Measurements from ENCODE around the gene AP3S1.

AP3S1 gene

DNA sequence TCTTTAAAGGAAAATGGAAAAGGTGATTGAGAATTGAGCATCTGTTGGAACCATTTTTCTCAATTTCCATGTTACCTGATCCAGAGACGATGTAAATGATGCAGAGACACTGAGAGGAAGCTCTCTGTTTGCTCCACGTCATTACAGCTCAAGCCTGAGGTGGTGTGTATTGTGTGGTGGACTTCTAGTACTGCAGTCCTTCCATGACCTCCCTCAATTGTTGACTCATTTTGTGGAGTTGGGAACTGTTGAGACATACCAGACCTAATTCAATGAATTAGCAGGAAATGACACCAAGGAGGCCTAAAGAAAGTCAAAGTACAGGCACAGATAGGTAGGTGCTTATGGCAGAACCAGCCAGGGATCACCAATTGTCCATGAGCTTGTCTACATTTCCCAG lies 104.9 kb downstream of the AP3S1 start:
- no peak for DNase-seq

DNA sequence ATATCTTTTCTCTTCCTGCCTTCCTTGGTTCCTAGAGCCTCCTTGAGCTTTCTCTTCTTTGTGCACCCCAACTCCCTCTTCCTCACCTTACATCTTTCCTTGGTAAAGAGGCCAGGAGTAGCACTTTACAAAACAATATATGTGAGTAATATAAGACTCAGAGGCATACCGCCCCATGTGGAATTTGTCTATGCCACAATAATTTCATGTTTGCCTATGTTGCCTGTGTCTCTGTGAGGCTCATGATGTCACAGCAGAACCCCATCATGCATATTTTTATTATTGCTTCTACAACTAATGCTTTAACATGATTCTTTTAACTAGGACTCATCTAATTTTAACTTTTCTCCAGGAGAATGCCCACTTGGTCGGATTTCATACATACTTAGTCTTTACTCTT lies 105.5 kb downstream of the AP3S1 start:
- no peak for DNase-seq

DNA sequence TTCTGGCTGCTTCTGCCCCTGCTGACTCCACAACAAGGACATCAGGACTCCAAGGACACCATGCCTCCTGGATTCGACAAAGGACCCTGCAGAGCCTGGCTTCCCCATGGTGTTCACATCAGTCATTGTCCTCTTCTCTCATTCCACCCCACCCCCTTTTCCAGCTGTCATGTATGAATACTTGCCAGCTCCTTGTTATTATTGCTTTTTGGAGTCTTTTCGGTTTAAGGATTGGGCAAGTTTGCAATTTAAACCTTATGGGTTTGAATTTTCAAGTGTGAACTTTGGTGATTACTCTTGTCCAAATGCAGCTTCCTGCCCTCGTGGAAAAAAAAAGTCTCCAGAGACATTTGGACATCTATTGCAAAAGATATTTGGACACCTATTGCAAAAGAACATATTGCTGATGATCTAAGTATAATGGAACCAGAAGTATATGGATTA lies 106.4 kb downstream of the AP3S1 start:
- DNase-seq, result no peak

DNA sequence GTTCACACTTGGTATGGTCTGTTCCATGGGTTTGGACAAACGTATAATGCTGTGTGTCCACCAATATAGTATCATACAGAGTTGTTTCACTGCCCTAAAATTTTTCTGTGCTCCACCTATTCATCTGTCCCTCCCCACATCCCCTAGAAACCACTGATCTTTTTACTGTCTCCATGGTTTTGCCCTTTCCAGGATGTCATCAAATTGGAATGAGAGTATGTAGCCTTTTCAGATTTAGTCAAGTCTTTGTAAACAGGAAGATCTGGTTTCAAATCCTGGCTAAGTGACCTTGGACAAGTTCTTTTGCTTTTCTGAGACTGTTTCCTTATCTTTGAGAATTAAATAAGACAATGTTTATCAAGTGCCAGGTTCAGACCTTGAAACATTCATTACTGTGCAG lies 107.4 kb downstream of the AP3S1 start:
- DNase-seq, result no peak

DNA sequence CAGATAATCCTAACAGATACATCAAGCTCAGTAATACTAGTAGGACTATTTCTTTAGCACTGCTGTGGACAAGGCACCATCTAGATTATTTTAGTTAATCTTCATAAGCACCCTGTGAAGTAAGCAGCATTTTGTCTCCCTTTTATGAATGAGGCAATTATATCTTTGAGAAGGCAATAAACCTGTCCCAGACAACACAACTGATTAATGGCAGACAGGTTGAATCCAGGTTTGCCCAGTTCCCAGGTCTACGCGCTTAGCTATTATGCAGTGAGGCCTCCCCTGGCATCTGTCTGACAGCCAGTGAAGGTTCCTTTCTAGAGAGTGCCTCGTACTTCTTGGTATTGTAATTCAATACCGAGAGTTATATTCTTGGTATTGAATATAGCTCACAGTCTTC lies 110.9 kb downstream of the AP3S1 start:
- DNase-seq, result no peak

DNA sequence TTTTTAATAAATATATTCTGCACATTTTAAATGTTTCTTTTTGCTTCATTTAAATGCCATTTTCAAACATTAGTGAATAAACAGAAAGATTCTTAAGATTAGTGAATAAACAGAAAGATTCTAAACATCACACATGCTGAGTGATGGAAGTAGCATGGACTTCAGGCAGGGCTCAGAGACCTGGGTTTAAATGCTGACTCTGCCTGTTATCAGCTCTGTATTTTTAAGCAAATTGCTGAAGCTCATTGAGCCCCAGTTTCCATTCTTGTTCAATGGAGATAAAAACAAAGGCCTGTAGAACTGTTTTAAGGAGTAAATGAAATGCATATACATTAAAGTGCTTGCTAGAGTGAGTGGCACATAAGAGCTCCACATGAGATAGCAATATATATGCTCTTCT lies 112.4 kb downstream of the AP3S1 start:
- no peak for DNase-seq

DNA sequence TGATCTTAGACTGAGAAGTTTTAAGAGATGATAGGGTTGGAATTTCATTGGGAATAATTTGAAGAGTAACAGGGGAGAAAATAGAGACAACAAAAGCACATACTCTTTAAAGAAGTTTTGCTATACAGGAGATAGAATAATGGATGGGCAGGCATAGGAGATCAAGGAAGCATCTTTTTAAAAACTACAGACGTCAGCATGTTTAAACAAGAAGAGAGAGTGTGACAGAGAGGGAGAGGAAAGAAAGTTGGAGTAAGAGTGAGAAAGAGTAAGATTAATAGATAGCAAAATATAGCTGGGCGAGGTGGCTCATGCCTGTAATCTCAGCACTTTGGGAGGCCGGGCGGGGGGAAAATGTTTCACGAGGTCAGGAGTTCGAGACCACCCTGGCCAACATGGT lies 115.2 kb downstream of the AP3S1 start:
- no peak for DNase-seq

DNA sequence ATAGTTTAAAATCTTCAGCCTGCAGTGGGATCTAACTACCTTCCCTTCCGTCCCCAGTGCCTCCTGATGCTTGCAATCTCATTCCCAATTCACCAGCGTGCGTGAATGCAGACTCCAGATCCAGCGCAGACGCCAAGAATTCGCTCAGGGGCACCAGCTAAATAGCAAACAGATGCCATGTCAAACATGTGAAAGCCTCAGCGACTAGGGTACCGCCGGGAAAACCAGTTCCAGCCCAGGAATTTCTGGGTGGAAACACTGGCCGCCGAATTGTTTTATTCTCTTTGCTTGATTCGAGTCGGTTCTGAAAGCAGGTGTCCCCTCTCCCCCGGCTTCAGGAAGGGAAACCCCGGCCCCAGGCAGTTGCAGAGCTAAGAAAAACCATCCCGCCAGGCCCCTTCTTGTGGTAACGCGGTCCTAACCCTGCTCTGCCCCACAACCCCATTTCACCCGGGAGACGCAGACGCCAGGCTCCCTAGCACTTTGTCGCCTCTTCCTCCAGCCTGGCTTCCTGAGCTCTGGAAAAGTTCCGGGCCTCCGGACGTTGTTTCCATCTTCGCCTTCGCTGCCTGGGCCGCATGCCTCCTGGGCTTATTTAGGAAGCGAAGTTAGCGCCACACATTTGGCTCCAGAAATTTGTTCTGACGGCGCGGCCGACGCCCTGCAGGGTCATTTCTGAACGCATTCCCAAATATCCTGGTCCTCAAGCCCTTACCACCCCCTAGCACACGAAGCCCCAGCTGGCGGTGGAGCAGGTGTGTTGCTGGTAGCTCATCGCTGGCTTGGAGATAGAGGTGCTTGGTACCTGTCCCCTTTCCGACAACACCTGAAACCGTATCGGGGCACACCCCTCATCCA lies 119.9 kb downstream of the AP3S1 start:
- DNase-seq, result no peak

DNA sequence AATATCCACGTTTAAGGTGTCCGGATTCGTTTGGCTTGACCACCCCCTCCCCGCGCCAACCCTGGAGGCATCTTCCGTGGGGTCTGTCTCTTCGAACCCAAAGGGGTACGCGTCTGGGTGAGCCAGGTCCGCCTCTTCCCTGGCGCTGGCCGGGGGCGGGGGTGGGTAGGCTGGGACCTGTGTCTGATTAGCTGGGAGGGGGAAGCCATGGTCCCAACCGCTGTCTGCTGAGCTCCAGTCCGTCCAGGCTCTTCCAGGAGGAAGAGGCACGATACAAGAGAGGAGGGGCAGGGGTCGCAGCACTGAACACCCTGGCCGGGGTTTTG lies 120.5 kb downstream of the AP3S1 start, which contains the start of gene LVRN:
Gene LVRN, plus strand, starts transcription at position 237 of the 326 bp plus-strand sequence. CDS start 143 bp downstream, outside the sequence.
- no peak for DNase-seq

DNA sequence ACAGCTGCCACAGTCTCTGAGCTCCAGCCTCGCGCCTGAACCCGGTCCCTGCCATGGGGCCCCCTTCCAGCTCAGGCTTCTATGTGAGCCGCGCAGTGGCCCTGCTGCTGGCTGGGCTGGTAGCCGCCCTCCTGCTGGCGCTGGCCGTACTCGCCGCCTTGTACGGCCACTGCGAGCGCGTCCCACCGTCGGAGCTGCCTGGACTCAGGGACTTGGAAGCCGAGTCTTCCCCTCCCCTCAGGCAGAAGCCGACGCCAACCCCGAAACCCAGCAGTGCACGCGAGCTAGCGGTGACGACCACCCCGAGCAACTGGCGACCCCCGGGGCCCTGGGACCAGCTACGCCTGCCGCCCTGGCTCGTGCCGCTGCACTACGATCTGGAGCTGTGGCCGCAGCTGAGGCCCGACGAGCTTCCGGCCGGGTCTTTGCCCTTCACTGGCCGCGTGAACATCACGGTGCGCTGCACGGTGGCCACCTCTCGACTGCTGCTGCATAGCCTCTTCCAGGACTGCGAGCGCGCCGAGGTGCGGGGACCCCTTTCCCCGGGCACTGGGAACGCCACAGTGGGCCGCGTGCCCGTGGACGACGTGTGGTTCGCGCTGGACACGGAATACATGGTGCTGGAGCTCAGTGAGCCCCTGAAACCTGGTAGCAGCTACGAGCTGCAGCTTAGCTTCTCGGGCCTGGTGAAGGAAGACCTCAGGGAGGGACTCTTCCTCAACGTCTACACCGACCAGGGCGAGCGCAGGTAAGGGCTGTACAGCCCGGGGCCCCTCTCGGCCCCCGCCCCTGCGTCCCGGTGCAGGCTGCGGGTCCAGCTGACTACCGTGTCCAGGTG lies 121.0 kb downstream of the AP3S1 start:
- DNase-seq, result no peak

DNA sequence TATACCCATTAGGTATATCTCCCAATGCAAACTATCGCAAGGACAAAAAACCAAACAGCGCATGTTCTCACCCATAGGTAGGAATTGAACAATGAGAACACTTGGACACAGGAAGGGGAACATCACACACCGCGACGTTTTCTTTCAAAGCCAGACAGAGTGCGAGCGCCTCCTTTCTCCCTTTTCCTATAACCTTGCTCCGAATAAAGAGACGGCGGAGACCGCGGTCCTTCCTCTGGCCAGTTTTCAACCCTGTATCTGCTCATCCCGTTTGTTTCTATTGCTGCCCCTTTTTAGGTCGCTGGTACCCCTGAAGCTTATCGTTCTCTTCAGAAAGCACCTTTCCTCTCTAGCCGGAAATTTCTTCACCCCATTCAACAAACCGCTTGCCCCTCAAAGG lies 121.8 kb downstream of the AP3S1 start:
- no peak for DNase-seq
